Germinal center (tissue), 1 donor: ENCODE data around the gene MTA3.
"Not testable (repeated sequence)": the region's sequence is repeated elsewhere in the genome, so short reads cannot be mapped to it uniquely, and the experiment has no call there.

Experiments
- DNase-seq: peaks from one replicate; pipeline ENCODE4 v3.0.0; 2012; ENCODE audit warnings: mixed read lengths, low spot score

The MTA3 gene

DNA sequence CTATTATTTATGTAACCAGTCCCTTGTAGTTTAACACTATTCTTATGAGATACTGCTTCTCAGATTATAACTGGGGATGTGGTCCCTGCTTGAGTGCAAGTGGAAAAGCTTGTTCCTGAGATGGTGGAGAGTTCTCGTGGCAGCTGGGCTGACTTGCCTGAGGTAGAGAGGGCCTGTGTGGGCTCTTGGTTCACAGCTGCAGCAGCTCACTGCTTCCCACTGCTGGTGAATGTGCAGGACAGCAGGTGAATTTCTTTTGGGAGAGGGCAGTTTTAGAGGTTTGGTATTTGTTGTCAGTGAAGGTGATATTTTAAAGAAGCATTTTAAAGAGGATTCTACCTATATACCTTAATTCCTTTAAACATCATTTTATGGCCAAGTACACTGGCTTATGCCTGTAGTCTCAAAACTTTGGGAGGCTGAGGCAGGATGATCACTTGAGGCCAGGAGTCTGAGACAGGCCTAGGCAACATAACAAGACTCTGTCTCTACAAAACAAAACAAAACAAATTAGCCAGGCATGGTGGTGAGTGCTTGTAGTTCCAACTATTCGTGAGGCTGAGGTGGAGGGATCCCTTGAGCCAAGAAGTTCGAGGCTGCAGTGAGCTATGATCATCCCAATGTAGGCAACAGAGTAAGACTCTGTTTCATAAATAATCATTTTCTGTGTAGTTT is 94.8 kb downstream of the MTA3 start:
- peak; percentile 75 for DNase-seq

- DNase-seq: no peak
These were observed 95.4 kb downstream of the MTA3 start for GRCh38 chr2:42663828-42664227.

DNA sequence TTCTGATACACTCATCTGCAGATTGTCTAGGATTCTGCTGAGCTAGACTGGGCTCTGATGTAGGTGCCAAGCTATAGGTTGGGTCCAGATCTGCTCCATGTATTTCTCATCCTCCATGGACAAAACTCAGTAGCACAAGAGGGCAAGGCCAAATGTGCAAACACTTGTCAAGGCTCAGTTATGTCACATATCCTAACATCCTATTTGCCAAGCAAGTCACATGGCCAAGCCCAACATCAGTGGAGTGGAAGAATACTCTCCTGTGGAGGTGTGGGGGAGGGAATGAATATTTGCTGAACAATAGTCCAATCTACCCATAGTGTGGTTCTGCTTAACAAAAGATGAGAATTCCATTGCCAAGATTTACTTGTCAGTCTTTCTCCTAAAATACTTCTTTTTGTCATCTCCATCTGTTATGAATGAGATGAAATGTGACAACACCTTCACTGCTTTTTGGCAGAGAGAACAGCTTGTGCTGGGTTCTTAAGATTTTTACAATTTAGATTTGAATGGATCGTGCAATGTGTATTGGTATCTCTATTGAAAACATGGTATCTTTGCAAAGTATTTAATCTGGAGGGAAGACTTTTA is 105.7 kb downstream of the MTA3 start:
- DNase-seq: no peak

GRCh38 chr2:42675815-42676214 is 107.4 kb downstream of the MTA3 start:
- no peak for DNase-seq

- DNase-seq: no peak
These were observed 116.9 kb downstream of the MTA3 start for GRCh38 chr2:42685303-42685702.

GRCh38 chr2:42693013-42693615 is 124.7 kb downstream of the MTA3 start:
- no peak for DNase-seq

DNA sequence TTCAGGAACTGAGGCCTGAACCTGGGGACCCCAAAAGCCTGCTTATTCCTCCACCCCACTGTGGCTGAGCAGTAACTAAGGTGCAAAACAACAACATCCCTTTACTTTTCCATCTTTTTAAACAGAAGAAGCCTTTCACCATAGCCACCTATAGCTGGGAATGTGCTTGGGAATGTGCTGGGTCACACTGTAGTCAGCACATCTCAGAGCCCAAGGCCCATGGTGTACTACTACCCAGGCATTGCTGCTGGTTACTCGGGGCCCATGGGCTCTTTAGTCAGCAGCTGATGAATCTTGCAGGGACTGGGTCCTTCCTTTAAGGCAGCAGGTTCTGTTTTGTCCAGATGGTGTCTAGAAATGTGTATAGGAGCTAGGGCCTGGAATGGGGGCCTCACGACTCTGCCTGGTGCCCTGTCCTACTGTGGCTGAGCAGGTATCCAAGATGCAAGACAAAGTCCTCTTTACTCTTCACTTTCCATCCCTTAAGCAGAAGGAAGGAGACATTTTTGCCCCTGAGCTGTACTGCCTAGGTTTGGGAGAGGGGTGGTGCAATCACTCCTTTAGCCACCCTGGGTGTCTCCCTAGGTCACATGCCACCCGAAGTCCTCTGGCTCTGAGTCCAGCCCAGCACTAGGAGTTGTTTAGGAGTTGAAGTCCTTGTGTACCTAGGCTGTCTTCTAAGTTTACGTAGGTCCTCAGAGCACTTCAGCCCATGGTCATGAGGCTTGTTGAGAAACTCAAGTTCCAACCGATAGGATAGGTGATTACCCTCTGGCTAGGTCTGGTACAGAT is 125.5 kb downstream of the MTA3 start:
- no peak for DNase-seq

- DNase-seq: no peak
These were observed 128.6 kb downstream of the MTA3 start for GRCh38 chr2:42696987-42697386.

GRCh38 chr2:42698940-42699339 is 130.5 kb downstream of the MTA3 start:
- no peak for DNase-seq

DNA sequence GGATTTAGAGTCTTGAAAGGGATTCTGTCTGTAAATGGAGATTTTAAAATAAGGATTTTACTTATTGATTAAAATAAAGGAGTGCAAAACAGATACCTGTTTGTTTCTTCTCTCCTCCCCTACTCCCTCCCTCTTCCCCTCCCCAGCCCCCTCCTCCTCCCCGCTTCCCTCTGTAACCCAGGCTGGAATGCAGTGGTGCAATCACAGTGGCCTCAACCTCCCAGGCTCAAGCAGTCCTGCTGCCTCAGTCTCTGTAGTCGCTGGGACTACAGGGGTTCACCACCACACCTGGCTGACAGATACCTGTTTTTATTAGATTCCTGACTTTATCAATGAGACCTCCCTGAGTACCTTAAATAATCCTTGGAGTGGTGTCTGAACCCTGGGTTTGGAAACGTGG is 138.4 kb downstream of the MTA3 start:
- DNase-seq: no peak

DNA sequence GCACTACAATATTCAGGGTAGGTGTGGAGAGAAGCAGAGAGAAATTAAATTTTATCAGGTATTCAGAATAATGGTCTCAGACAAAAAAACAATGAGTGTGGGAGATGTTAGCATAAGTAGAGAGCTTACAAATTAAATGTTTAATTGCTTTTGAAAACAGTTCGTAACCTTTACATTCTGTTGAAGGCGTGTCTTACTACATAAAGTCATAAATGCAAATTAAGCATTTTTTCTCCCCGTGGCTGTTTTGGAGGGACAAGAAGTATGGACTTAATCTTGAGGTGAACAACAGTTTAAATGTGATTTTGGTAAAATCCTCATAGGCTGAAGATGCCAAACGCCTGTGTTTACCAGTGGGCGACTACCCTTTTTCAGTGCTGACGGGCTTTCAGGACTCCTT is 139.7 kb downstream of the MTA3 start:
- no peak for DNase-seq

GRCh38 chr2:42711896-42712295 is 143.5 kb downstream of the MTA3 start:
- DNase-seq: no peak

GRCh38 chr2:42712934-42713333 is 144.5 kb downstream of the MTA3 start:
- DNase-seq: no peak

- DNase-seq: no peak
These were observed 145.5 kb downstream of the MTA3 start for GRCh38 chr2:42713920-42714319.

DNA sequence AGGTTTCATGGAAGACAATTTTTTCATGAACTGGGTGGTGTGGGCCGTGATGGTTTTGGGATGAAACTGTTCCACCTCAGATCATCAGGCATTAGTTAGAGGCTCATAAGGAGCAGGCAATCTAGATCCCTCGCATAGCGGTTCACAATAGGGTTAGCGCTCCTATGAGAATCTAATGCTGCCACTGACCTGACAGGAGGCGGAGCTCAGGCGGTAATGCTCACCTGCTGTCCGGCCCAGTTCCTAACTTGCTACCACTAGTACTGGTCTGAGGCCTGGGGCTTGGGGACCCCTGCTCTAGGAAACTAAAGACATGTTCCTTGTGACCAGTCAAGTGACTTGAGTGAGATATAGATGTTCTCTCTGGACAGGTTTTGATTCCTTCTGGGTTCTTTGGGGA is 146.3 kb downstream of the MTA3 start:
- DNase-seq: no peak

- DNase-seq: no peak
These were observed 153.5 kb downstream of the MTA3 start for GRCh38 chr2:42721898-42722297.

- no peak for DNase-seq
These were observed 154.1 kb downstream of the MTA3 start for GRCh38 chr2:42722320-42723190.

GRCh38 chr2:42723465-42723864 is 155.0 kb downstream of the MTA3 start:
- no peak for DNase-seq

DNA sequence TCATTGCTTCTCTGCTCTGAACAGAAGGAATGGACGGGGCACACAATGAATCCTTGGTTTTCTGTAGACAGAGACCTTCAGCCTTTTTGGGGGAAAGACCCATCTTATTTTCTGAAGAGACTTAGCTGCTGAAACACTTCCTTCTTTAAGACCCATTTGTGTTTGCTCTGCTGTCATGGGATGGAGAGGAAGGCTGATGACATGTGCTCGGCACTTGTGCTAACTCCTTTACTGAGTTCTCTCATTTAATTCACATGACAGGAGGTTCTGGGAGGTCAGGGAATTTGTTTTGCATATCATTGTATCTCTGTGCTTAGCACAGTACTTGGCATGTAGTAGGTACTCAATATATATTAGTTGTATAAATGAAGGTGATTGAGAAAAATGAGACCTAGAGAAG is 156.5 kb downstream of the MTA3 start:
- no peak for DNase-seq

DNA sequence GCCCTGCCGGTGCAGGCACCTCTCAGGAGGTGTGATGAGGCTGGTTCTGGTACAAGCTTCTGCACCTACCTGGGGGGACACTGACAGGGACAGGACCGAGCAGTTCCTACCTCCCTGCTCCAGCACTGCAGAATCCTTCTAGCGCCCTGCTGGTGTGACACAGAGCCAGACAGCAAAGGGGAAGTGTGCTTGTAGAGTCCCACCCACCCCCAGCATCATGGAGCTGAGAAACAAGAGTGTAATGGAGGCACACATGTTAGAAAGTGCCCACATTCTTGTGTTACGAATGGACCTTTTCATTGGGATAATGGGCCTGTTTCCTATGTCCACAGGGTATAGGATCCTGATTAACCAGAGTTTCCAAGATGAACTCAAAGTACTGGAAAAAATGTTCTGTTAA is 157.2 kb downstream of the MTA3 start:
- no peak for DNase-seq

- no peak for DNase-seq
These were observed 158.2 kb downstream of the MTA3 start for GRCh38 chr2:42726680-42727079.

- DNase-seq: not testable (repeated sequence)
These were observed 162.9 kb downstream of the MTA3 start for GRCh38 chr2:42731316-42731715.
